Measurements from ENCODE around the gene PYGB.
"Not testable (repeated sequence)": the region's sequence is repeated elsewhere in the genome, so short reads cannot be mapped to it uniquely, and the experiment has no call there.

The PYGB gene

DNA sequence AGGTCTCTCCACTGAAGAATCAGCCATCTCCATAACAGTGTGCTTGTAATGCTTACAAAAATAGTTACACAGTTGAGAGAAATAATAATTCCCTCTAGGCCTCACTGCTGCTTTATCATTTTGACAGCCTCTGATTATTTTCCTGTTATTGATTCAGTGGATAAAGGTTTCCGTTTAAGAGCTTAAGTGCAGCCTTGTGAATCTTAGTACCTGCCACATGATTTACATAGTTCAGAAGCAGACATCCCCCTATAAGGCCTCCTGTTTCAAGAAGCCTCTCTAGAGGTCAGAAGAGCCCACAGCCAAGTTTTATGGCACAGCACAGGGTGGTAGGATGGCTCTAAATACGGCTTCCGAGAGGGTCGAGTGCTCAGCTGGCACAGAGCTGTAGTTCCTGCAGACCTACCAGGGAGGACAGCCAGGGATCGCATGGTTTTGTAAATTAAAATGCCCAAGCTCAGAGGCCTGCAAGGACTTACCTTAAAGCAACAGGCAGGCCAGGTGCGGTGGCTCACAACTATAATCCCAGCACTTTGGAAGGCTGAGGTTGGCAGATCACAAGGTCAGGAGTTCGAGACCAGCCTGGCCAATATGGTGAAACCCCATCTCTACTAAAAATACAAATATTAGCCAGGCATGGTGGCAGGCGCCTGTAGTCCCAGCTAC lies 17.6 kb upstream of the PYGB start:
- DNase-seq (ENCODE audit: low read depth) = no peak

DNA sequence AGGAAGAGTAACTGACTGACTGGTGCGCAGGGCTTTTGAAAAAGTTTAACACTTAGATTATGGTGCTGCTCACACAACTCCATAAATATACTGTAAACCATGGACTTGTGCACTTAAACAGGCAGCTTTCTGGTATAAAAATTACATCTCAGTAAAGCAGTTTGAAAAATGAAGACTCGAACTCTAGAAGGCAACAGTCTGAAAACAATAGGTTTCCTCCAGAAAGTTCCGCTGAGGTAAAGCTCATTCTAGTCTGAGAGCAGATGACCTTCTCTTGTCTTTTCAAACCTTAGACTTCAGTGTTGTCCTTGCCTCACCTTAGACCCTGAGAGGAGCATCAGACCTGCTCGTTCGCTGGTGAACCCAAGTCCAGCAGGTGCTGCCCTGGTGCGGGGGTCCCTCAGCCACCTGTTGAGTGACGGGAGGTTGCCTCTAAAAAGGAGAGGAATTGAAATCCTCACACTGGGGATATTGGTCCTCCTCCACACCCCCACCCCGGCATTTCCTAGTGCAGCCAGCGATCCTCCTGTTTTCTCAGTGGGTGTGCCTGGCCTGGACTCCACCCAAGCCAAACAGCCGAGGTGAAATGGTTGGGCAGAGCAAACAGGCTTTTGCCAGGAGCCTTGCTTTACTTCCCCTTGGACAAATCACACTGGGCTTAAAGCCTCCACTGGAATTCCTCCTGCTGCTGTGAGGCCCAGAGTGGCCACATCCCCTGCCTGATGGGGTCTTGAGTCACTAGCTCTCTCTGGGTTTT lies 14.7 kb upstream of the PYGB start:
- DNase-seq (ENCODE audit: low read depth) = peak; percentile 54

DNA sequence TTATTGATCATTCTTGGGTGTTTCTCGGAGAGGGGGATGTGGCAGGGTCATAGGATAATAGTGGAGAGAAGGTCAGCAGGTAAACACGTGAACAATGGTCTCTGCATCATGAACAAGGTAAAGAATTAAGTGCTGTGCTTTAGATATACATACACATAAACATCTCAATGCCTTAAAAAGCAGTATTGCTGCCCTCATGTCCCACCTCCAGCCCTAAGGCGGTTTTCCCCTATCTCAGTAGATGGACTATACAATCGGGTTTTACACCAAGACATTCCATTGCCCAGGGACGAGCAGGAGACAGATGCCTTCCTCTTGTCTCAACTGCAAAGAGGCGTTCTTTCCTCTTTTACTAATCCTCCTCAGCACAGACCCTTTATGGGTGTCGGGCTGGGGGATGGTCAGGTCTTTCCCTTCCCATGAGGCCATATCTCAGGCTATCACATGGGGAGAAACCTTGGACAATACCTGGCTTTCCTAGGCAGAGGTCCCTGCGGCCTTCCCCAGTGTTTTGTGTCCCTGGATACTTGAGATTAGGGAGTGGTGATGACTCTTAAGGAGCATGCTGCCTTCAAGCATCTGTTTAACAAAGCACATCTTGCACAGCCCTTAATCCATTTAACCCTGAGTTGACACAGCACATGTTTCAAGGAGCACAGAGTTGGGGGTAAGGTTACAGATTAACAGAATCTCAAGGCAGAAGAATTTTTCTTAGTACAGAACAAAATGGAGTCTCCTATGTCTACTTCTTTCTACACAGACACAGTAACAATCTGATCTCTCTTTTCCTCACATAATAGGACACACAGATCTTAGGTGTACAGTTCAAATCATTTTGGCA lies 13.7 kb upstream of the PYGB start:
- DNase-seq (ENCODE audit: low read depth) = not testable (repeated sequence)

DNA sequence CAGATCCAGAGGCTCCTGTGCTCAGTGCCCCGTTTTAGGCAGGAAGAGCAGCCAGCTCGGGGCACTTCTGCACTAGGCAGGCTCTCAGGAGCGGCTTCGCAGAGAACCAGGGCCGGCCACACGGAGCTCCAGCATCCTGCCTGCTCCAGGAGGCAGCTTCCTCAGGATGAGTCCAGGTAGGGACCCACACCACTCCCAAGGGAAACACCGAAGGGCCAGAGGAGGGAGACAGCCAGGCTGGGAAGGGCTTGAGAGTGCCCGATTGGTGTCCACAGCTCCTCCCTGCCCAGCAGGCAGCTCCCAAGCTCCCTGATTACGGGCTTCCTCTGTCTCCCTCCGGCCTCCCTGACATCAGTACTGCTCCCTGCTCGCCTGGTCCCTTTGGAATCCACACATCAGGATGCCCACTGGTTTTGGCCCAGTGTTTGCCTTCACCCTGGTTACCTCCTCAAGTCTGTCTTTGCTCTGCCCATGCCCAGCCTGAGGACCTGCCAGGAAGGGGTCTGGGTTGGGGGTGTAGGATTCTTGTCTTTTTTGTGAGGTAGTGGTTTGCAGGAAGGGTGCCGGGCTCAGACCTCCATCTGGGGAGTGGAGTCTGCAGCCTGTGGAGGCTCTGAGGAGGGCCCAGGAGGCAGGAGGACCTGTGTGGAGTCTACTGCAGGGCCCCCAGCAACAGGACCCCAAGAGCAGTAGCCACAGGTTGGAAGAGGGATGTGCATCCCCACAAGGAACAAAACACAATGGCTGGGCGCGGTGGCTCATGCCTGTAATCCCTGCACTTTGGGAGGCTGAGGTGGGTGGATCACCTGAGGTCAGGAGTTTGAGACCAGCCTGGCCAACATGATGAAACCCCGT lies 11.2 kb upstream of the PYGB start:
- no peak for DNase-seq (ENCODE audit: low read depth)

DNA sequence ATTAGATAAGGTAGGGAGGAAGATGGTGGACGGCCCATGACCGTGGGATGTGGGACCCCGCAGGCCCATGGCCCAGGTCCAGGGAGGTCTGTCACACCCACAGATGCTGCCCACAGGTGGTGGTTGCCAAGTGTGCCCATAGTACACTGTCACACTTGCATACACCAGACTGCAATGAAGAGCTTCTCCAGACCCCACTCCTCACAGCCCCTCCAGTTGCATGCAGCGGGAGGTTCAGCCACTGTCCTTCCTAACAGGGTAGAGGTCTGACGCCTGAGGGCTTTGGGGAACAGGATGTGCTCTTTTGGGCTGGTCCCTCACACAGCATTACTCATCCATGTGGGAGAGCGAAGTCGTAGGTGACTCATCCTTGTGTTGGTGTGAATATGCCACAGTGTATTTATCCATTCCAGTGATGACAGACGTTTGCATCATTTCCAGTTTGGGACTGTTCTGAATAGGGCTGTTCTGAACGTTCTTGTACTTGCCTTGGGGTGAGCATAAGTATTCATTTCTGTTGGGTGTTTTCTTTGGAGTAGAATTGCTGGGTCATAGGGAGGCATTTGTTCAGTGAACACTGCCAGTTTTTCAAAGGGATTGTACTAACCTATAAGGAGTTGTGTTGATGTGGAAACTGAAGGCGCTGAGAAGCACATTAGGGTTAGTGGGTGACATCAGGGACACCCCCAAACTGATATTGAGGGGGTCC lies 10.1 kb upstream of the PYGB start:
- peak; percentile 99 for DNase-seq (ENCODE audit: low read depth)

DNA sequence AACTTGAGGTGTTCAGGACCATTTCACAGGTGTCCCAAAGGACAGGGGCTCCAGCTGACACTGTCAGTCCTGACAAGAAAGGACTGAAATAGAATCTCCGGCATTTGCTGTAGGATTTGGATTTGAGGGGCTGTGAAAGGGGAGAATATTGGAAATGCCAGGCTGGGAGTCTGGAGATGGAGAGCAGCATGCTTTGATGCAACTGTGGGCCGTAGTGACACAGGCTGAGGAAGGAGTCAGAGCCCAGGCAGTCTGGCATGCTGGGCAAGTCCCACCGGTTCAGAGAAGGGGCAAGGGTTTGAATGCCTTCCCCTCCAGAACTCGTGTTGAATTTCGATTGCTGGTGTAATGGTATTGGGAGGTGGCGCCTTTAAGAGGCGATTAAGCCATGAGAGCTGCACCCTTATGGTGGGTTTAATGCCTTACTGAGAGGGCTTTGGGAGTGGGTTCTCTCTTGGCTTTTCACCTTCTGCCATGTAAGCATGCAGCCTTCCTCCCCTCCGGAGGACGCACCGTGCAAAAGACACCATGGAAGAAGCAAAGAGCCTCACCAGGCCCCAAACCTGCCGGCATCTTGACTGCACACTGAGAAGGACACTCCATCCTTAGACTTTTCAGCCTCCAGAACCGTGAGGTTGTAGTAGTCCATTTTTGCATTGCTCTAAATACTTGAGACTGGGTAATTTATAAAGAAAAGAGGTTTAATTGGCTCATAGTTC lies 9.4 kb upstream of the PYGB start:
- DNase-seq (ENCODE audit: low read depth) = peak; percentile 39

DNA sequence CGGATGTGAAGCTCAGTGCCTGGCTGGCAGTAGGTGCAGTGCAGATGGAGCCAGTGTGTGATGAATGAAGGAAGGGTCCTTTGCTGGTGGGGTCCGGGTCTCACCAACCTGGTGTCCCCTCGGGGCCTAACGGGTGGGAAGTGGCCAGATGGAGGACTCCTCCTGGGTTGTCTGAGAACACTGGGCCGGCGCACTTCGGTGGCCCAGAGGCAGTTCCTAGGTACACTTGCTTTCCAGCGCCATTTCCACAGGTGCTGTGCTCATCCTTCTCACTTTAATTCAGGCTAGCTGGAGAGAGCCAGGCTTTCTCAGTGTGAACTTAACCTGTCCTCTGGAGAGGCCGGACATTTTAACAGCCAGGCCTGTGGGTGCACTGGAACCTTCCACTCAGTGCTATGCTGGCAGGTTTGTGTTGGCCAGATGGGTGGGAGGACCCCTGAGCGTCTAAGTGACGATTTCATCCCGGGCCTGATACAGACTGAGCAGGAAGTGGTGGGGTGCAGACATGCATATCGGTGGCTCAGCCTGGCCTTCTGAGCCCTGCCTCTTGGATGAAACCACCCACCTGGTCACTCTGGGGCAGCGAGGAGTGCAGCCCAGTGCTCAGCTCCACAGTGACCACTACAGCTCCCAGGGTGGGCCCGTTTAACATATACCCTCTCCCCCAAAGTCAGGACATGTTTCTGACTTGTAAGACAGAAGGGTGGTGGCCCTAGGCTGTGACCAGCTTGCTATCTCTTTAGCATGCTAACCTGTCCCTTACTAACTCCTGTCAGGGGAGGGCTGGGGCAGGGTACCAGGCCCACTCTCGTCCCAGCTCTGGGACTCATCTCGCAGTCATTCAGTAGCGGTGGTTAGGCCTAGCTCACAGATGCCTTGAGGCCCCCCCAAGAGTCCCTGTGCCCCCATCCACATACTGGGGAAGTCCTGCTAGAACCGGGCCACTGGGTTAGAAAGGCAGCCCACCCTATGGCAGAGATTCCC lies 8.2 kb upstream of the PYGB start:
- DNase-seq (ENCODE audit: low read depth) = no peak

DNA sequence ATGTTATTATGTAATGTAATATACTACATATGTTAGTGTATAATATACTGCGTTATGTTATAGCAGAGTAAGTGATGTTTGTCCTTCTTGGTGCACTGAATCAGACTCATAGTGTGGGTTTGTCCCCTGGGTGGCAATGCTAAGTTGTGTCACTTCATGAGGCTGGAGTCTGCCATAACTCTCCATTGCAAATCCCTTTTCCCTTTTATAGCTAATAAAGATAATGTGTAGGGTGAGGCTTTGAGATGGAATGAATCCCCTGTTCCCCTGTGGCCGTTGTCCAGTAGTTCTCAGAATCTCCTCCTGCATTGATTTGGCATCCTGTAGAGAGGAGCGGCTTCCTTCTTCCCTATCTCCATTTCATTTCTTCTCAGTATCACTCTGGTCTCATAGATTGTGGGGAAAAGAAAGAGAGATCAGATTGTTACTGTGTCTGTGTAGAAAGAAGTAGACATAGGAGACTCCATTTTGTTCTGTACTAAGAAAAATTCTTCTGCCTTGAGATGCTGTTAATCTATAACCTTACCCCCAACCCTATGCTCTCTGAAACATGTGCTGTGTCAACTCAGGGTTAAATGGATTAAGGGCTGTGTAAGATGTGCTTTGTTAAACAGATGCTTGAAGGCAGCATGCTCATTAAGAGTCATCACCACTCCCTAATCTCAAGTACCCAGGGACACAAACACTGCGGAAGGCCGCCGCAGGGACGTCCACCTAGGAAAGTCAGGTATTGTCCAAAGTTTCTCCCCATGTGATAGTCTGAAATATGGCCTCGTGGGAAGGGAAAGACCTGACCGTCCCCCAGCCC lies 6.8 kb upstream of the PYGB start:
- not testable (repeated sequence) for DNase-seq (ENCODE audit: low read depth)

DNA sequence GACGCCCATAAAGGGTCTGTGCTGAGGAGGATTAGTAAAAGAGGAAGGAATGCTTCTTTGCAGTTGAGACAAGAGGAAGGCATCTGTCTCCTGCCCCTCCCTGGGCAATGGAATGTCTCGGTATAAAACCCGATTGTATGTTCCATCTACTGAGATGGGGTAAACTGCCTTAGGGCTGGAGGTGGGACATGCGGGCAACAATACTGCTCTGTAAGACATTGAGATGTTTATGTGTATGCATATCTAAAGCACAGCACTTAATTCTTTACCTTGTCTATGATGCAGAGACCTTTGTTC lies 6.3 kb upstream of the PYGB start:
- DNase-seq (ENCODE audit: low read depth) = not testable (repeated sequence)

DNA sequence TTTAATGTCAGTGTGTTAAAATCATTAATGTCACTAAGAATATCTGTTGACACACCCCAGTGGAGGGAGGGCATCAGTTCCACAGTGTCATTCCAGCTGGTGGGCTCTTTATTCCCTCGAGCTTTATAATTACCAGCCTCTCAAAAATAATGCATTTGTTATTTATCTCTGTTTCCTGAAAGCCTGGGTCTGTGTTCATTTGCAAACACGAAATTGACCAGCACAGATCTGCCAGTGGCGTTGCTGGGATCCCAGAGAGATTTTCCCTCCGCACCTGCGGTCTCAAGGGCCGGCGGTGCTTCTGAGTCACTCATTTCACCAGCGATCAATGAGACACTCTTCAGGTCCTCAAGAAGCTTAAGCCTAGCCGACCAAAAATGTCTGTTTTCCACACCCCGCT lies 5.7 kb upstream of the PYGB start:
- no peak for DNase-seq (ENCODE audit: low read depth)

DNA sequence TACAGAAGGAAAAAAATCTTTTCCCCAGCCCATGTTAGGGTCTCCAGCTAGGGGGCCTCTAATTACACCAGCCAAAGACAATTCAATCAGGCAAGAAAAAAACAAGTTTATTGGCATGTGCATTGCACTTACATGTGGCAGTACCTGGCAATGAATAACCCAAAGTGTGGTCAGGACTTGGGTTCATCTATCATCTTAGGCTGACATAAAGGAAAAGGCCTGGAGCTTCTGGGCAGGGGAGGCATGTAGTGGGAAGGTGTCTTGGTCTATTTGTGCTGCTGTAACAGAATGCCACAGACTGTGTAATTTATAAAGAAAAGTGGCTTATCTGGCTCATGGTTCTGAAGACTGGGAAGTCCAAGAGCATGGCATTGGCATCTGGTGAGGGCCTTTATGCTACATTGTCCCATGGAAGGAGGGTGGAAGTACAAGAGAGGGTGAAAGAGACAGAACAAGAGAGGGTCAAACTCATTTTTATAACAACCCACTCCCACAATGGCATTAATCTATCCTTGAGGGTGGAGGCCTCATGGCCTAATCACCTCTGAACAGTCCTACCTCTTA lies 4.4 kb upstream of the PYGB start:
- no peak for DNase-seq (ENCODE audit: low read depth)

DNA sequence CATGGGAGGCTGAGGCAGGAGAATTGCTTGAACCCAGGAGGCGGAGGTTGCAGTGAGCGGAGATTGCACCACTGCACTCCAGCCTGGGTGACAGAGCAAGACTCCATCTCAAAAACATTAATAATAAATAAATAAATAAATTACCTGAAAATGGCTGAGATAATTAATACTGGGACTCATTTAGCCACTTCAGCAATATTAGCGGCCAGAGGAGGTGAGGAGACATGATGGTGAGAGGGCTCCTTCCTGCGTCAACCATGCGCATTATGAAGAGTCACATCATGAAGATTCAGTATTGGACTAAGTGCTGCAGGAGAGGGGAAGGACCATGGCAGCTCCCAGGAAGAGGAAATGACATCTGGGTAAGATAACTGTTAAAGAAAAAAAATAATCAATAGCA lies 2.9 kb upstream of the PYGB start:
- DNase-seq (ENCODE audit: low read depth) = no peak

DNA sequence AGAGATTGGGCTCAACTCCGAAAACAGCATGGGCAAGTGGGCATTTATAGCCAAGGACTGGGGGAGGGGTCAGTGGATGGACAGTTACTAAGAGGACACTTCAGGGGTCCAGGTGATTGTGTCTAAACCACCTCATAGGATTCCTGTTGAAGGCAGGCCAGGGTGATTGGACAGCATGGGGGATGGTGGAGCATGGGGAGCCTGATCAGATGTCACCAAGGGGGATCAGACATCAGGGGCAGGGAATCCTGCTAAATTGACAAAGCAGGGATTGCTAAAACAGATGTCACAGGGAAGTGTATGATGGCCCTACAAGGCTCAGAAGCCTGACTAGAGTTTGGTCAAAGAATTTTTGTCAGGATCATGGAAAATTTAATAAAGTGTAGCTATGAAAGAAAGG lies 2.4 kb upstream of the PYGB start:
- no peak for DNase-seq (ENCODE audit: low read depth)

DNA sequence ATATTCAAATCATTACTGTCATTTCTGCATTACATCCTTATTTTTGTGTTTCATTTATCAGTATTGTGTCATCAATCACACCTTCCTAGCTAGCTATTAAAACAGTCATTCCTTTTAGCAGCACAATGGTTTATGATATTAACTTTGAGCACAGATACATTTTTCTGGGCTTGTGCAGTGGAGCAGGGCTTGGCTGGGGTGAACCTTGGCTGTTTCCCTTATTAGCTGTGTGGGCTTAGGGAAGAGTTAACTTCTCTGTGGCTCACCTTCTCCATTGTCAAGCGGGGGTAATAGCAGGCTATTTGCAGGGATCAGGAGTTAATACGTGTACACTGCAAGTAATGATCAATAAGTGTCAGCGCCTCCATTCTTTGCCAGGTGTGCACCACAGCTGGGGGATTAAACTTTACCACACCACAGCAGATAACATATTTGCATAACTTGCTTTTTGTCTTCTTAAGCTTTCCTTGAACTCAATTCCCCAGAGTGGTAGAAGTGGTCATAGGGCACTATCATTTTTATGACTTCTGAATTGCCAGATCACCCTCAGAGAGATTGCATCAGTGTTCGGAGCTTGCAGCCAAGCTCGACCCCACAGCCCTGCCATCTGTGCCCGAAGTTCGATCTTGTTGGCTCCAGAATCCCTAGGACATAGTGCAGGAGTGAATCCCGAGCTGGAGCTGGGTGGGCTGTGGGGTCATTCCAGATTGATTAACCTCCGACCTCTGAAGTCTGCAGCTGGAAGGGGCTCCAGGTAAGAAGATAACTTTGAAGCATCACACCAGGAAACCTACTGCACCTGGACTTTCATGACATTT lies 1.5 kb upstream of the PYGB start:
- DNase-seq (ENCODE audit: low read depth) = peak; percentile 72

DNA sequence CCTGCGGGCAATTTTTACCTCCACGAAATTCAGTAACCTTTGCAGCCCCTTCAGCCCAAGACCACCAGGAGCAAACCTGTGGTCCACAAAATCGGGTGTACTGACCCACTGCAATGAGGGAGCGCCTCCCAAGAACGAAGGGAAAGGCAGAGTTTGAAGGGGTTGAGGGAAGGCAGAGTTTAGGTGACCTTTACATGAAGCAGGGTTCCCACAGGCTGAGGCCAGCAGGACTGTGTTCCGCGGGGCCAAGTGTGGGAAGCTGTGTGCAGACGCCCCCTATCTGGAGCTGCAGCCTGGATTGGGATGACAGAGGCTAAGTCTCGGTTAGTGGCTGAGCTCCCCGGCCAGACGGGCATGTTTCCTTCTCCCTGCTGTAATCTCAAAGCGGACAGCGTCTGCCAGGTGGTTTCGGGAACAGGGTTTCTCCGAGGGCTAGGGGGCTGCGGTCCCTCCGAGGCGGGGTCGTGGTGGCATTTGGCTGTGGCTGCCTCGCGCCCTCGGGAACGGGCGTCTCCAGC lies 826 bp upstream of the PYGB start:
- peak; percentile 63 for DNase-seq (ENCODE audit: low read depth)

DNA sequence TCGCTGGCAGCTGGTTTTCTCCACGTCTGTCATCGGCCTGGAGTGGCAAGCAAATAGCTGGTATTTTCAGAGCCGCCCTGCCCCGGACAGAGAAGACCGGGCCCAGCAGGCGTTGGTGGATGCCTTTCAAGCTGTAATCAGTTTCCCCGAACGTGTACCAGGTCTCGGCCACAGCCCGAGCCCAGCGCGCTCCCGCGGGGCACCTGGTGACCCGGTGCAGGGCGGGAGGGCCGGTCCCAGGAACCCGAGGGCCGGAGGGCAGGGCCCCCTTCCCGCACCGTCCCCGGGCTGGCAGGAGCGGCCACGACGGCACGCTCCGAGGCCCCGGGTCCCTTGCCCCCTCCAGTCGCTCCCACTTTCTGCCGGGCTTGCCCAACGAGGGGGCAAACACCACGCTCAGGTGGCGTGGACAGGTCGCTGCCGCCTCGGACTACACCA lies 348 bp upstream of the PYGB start:
- peak; percentile 33 for DNase-seq (ENCODE audit: low read depth)

DNA sequence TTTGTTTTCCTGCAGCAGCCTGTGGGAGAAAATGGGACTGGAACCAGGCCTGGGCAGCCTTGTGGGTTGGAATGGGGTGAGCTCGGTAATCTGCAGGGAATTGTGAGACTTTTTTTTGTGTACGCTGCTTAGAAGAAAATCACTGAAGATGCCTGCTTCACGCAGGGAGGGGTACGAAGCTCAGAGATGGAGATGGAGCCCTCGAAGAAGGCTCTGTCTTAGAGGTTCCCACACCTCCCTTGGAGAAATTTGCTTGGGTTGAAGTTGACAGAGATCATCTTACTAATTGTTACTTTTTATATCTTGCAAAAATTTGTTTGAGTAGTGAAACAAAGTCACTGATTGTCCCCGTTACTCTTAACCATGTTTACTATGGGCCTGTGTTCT lies 894 bp downstream of the PYGB start:
- DNase-seq (ENCODE audit: low read depth) = peak; percentile 24
